ENCODE measurements around the gene RAET1E.
"Not testable (repeated sequence)": the region's sequence is repeated elsewhere in the genome, so short reads cannot be mapped to it uniquely, and the experiment has no call there.

Gene RAET1E

DNA sequence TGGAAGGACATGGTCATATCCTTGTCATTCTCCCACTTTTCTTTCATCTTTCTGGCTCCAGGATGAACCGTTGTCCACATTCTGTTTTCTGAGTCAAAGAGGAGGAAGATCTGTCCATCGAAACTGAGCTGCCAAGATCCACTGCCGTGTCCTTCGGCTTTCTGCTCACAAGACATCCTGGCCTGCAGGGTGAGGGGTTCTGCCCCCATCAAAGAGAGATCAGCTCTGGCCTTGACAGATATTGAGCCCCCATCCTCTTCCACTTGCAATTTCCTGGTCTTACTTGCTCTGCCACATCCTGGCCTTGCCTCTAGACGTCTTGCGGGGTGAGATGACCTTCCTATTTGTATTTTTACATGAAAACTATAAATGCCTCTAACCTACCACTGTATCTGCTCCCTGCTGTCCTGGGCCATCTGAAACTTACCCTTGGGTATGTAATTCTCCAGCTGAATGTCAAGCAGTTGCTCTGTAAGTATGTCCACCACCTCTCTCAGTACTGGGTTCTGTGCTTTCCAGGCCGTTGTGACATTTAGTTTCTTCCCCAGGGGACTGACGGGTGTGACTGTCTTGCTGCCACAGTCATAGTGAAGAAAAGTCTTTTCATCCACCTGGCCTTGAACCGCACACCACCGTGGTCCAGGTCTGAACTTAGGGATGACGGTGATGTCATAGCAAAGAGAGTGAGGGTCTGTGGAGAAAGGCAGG lies 21.4 kb upstream of the RAET1E start:
- CTCF ChIA-PET, result interaction anchor here (1.3 kb wide), 1 partner anchor 76 kb away, joined by 3 read pairs; no protein-coding TSS in a partner anchor
- whole genome bisulfite sequencing (ENCODE audit: insufficient coverage), result 94% methylated on average over 4 of the region's 11 CpGs
- H3K9me3 ChIP-seq (ENCODE audit: control extremely low read depth in 1 of 5, control insufficient read depth in 4 of 5, insufficient read depth in 2 of 5, low read depth in 1 of 5, low read length in 4 of 5); H3K36me3 ChIP-seq (ENCODE audit: control insufficient read depth in 4 of 4, insufficient read depth in 4 of 4, low read length in 3 of 4); H3K4me3 ChIP-seq (ENCODE audit: control insufficient read depth in 1 of 7, extremely low read depth in 1 of 7, insufficient read depth in 4 of 7, low read depth in 2 of 7, low read length in 6 of 7); DNase-seq; POLR2A ChIA-PET; H3K27ac ChIP-seq (ENCODE audit: insufficient read depth in 1 of 2, low read depth in 1 of 2, low read length in 2 of 2, poor library complexity in 1 of 2, severe bottlenecking in 2 of 2): not testable (repeated sequence)
- peaks cover 1 to 41% (median 23%) of the 10 kb centered on the region in 5 experiments for H3K27me3 ChIP-seq (replicated peaks in 2 of 5; ENCODE audit: control insufficient read depth in 4 of 5, insufficient read depth in 5 of 5, low read length in 4 of 5)
- H3K4me1 ChIP-seq (ENCODE audit: control extremely low read depth in 1 of 4, control insufficient read depth in 4 of 4, insufficient read depth in 4 of 4, low read length in 3 of 4), result peaks cover 0 to 15% (median 13%) of the 10 kb centered on the region in 4 experiments

DNA sequence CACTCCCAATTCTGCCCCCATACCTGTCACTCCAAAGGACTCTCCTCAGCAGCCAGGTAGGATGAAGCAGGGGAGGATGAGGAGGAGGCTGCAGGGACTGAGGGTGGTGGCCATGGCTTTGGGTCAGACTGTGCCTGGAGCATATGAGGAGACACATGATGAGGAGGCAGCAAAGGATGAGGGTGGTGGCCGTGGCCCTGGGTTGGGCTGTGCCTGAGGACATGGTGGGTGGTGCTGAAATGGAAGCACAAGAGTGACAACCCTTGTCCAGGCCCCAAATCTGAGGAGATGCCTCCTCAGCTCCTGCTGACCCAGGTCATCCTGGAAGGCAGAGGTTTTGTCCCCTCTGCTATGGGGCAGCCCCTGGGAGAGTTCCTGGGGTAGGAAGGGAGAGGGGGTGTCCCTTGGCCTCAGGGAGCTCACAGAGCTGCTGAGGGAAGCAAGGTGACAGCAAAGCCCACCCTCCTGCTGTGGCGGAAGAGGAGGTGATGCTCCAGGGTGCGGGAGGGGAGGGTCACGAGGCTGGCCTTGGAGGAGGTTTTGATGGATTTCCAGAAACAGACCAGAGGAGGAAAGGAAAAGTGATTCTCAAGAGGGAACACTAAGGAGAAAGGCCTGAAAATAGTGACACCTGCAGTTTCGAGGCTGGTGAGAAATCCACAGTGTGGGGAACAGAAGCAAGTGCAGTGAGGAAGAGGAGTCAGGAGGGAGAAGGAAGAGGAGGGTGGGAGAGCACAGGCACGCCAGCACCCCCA lies 20.4 kb upstream of the RAET1E start:
- Histone ChIP-seq H3K36me3 (ENCODE audit: control insufficient read depth in 4 of 4, insufficient read depth in 4 of 4, low read length in 3 of 4) (no peaks in the 10 kb centered on the region), H3K27me3 (replicated peaks in 2 of 5; ENCODE audit: control insufficient read depth in 4 of 5, insufficient read depth in 5 of 5, low read length in 4 of 5) (peaks cover 0 to 32% (median 21%) of the 10 kb centered on the region in 5 experiments), H3K4me1 (ENCODE audit: control extremely low read depth in 1 of 4, control insufficient read depth in 4 of 4, insufficient read depth in 4 of 4, low read length in 3 of 4) (peaks cover 0 to 11% (median 10%) of the 10 kb centered on the region in 4 experiments), H3K4me3 (ENCODE audit: control insufficient read depth in 1 of 7, extremely low read depth in 1 of 7, insufficient read depth in 4 of 7, low read depth in 2 of 7, low read length in 6 of 7) (no peak overlapping the region), H3K27ac (ENCODE audit: insufficient read depth in 1 of 2, low read depth in 1 of 2, low read length in 2 of 2, poor library complexity in 1 of 2, severe bottlenecking in 2 of 2) (no peak overlapping the region), H3K9me3 (ENCODE audit: control extremely low read depth in 1 of 5, control insufficient read depth in 4 of 5, insufficient read depth in 2 of 5, low read depth in 1 of 5, low read length in 4 of 5) (no peaks in the 10 kb centered on the region)
- no peak for DNase-seq
- ChIA-PET POLR2A (no interaction called here), CTCF (interaction anchor here (1.3 kb wide), 1 partner anchor 75 kb away, joined by 3 read pairs; no protein-coding TSS in a partner anchor)
- 98% methylated on average over 6 of the region's 6 CpGs for WGBS (ENCODE audit: insufficient coverage)

DNA sequence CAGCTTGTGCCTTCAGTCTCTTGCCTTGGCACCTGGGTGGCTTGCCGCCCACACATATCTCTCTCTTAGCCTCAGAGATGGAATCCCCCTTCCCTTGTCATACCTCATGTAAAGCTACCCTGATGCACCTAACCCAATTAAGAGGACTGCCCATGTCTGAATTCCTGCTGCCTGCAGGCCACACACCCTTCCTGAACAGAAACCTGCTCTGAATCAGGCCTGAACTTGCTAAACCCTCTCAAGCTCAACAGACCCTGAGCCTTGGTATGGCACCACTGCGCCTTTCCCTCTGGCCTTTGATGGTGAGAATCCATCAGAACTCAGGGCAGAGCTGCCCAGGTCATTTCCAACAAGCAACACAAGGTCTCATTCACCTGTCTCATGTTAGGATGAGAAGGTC lies 19.8 kb upstream of the RAET1E start:
- H3K27me3 ChIP-seq (replicated peaks in 2 of 5; ENCODE audit: control insufficient read depth in 4 of 5, insufficient read depth in 5 of 5, low read length in 4 of 5), result peaks cover 0 to 25% (median 16%) of the 10 kb centered on the region in 5 experiments
- POLR2A ChIA-PET, result no interaction called here
- no peak overlapping the region for H3K27ac ChIP-seq (ENCODE audit: insufficient read depth in 1 of 2, low read depth in 1 of 2, low read length in 2 of 2, poor library complexity in 1 of 2, severe bottlenecking in 2 of 2)
- no peak overlapping the region for H3K4me3 ChIP-seq (ENCODE audit: control insufficient read depth in 1 of 7, extremely low read depth in 1 of 7, insufficient read depth in 4 of 7, low read depth in 2 of 7, low read length in 6 of 7)
- DNase-seq, result no peak
- CTCF ChIA-PET, result no interaction called here
- peaks cover 0 to 4% (median 3%) of the 10 kb centered on the region in 4 experiments for H3K4me1 ChIP-seq (ENCODE audit: control extremely low read depth in 1 of 4, control insufficient read depth in 4 of 4, insufficient read depth in 4 of 4, low read length in 3 of 4)
- no peaks in the 10 kb centered on the region for H3K9me3 ChIP-seq (ENCODE audit: control extremely low read depth in 1 of 5, control insufficient read depth in 4 of 5, insufficient read depth in 2 of 5, low read depth in 1 of 5, low read length in 4 of 5)
- 100% methylated on average over 2 of the region's 2 CpGs for WGBS (ENCODE audit: insufficient coverage)
- H3K36me3 ChIP-seq (ENCODE audit: control insufficient read depth in 4 of 4, insufficient read depth in 4 of 4, low read length in 3 of 4), result no peaks in the 10 kb centered on the region

GRCh38 chr6:149915970-149916865 lies 18.3 kb upstream of the RAET1E start:
- CTCF ChIA-PET, result no interaction called here
- Histone ChIP-seq H3K36me3 (ENCODE audit: control insufficient read depth in 4 of 4, insufficient read depth in 4 of 4, low read length in 3 of 4) (no peaks in the 10 kb centered on the region), H3K4me3 (ENCODE audit: control insufficient read depth in 1 of 7, extremely low read depth in 1 of 7, insufficient read depth in 4 of 7, low read depth in 2 of 7, low read length in 6 of 7) (no peak overlapping the region), H3K4me1 (ENCODE audit: control extremely low read depth in 1 of 4, control insufficient read depth in 4 of 4, insufficient read depth in 4 of 4, low read length in 3 of 4) (no peaks in the 10 kb centered on the region), H3K27me3 (replicated peaks in 2 of 5; ENCODE audit: control insufficient read depth in 4 of 5, insufficient read depth in 5 of 5, low read length in 4 of 5) (peaks cover 0 to 15% (median 10%) of the 10 kb centered on the region in 5 experiments), H3K27ac (ENCODE audit: insufficient read depth in 1 of 2, low read depth in 1 of 2, low read length in 2 of 2, poor library complexity in 1 of 2, severe bottlenecking in 2 of 2) (no peak overlapping the region), H3K9me3 (ENCODE audit: control extremely low read depth in 1 of 5, control insufficient read depth in 4 of 5, insufficient read depth in 2 of 5, low read depth in 1 of 5, low read length in 4 of 5) (no peaks in the 10 kb centered on the region)
- POLR2A ChIA-PET, result no interaction called here
- WGBS (ENCODE audit: insufficient coverage), result 95% methylated on average over 9 of the region's 10 CpGs
- DNase-seq, result no peak

DNA sequence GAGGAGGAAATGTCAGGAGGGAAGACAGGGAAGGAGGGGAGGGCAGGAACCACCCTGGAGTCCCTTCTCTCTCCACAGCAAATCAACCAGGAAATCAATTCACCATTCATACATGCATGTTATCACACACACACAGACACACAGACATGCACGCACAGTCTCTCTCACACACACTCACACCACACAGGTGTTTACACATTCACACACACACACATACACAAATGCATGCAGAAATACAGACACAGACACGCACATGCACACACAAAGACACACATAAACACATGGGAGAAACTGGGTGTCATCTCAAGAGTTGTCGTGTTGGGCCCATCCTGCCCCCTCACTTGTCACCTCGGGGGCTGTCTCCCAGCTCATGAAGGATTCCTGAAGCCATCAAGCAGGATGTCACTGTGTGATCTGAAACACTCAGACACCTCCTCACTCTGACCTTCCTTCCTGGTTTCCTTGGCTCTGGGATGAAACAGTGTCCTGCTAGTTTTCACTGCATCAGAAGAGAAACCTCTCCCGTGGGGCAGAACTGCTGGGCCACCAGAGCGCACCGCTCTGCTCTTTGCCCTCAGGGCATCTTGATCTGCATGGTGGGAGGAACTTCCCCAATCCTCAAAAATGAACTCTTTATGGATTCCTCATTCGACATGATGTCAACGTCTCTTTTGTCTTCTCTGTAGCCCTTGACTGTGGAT lies 15.8 kb upstream of the RAET1E start:
- H3K27me3 ChIP-seq (replicated peaks in 2 of 5; ENCODE audit: control insufficient read depth in 4 of 5, insufficient read depth in 5 of 5, low read length in 4 of 5), result peaks cover 0 to 9% (median 4%) of the 10 kb centered on the region in 5 experiments
- DNase-seq, result no peak
- no peak overlapping the region for H3K27ac ChIP-seq (ENCODE audit: insufficient read depth in 1 of 2, low read depth in 1 of 2, low read length in 2 of 2, poor library complexity in 1 of 2, severe bottlenecking in 2 of 2)
- no peaks in the 10 kb centered on the region for H3K4me1 ChIP-seq (ENCODE audit: control extremely low read depth in 1 of 4, control insufficient read depth in 4 of 4, insufficient read depth in 4 of 4, low read length in 3 of 4)
- no peak overlapping the region for H3K4me3 ChIP-seq (ENCODE audit: control insufficient read depth in 1 of 7, extremely low read depth in 1 of 7, insufficient read depth in 4 of 7, low read depth in 2 of 7, low read length in 6 of 7)
- ChIA-PET CTCF (interaction anchor here (1.1 to 1.9 kb wide), 2 partner anchors 9 to 11 kb away, joined by 3 to 4 read pairs; no protein-coding TSS in a partner anchor), POLR2A (no interaction called here)
- WGBS (ENCODE audit: insufficient coverage), result 78% methylated on average over 8 of the region's 9 CpGs
- peaks cover 0 to 5% (median 5%) of the 10 kb centered on the region in 5 experiments for H3K9me3 ChIP-seq (ENCODE audit: control extremely low read depth in 1 of 5, control insufficient read depth in 4 of 5, insufficient read depth in 2 of 5, low read depth in 1 of 5, low read length in 4 of 5)
- no peaks in the 10 kb centered on the region for H3K36me3 ChIP-seq (ENCODE audit: control insufficient read depth in 4 of 4, insufficient read depth in 4 of 4, low read length in 3 of 4)

GRCh38 chr6:149913085-149913484 lies 15.2 kb upstream of the RAET1E start:
- Histone ChIP-seq H3K4me1 (ENCODE audit: control extremely low read depth in 1 of 4, control insufficient read depth in 4 of 4, insufficient read depth in 4 of 4, low read length in 3 of 4) (no peaks in the 10 kb centered on the region), H3K4me3 (ENCODE audit: control insufficient read depth in 1 of 7, extremely low read depth in 1 of 7, insufficient read depth in 4 of 7, low read depth in 2 of 7, low read length in 6 of 7) (no peak overlapping the region), H3K36me3 (ENCODE audit: control insufficient read depth in 4 of 4, insufficient read depth in 4 of 4, low read length in 3 of 4) (no peaks in the 10 kb centered on the region), H3K9me3 (ENCODE audit: control extremely low read depth in 1 of 5, control insufficient read depth in 4 of 5, insufficient read depth in 2 of 5, low read depth in 1 of 5, low read length in 4 of 5) (peaks cover 0 to 9% (median 9%) of the 10 kb centered on the region in 5 experiments), H3K27me3 (replicated peaks in 2 of 5; ENCODE audit: control insufficient read depth in 4 of 5, insufficient read depth in 5 of 5, low read length in 4 of 5) (peaks cover 0 to 9% (median under 1%) of the 10 kb centered on the region in 5 experiments), H3K27ac (ENCODE audit: insufficient read depth in 1 of 2, low read depth in 1 of 2, low read length in 2 of 2, poor library complexity in 1 of 2, severe bottlenecking in 2 of 2) (no peak overlapping the region)
- POLR2A ChIA-PET, result no interaction called here
- no peak for DNase-seq
- WGBS (ENCODE audit: insufficient coverage), result 100% methylated on average over 2 of the region's 2 CpGs
- CTCF ChIA-PET, result interaction anchor here (1.9 kb wide), 1 partner anchor 9 kb away, joined by 4 read pairs; no protein-coding TSS in a partner anchor

Data from common myeloid progenitor, CD34-positive (primary cell).